ENCODE measurements around the gene NES.

DNA sequence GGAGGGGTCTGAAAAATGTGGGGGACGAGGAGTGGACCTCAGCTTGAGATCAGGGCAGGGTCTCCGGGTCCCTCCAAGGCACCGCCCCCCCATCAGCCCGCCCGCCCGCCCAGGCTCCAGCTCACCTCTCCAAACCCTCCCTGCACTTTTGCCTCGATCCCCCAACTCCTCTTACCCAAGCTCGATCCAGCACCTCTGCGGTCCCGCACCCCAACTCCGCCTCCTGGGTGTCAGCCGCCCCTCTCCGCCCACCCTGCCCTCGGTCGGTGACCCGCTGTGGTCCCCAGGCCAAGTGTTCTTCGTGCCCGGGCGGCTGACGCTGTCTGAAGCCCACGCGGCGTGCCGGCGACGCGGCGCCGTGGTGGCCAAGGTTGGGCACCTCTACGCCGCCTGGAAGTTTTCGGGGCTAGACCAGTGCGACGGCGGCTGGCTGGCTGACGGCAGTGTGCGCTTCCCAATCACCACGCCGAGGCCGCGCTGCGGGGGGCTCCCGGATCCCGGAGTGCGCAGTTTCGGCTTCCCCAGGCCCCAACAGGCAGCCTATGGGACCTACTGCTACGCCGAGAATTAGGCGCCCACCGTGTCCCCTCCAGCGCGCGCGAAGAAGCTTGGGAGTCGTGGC, 52.3 kb downstream of the NES start:
- no peak for TF ChIP-seq POLR2A (IDR thresholded peaks at IDR 0.05)
- TF ChIP-seq, protein P1, sequence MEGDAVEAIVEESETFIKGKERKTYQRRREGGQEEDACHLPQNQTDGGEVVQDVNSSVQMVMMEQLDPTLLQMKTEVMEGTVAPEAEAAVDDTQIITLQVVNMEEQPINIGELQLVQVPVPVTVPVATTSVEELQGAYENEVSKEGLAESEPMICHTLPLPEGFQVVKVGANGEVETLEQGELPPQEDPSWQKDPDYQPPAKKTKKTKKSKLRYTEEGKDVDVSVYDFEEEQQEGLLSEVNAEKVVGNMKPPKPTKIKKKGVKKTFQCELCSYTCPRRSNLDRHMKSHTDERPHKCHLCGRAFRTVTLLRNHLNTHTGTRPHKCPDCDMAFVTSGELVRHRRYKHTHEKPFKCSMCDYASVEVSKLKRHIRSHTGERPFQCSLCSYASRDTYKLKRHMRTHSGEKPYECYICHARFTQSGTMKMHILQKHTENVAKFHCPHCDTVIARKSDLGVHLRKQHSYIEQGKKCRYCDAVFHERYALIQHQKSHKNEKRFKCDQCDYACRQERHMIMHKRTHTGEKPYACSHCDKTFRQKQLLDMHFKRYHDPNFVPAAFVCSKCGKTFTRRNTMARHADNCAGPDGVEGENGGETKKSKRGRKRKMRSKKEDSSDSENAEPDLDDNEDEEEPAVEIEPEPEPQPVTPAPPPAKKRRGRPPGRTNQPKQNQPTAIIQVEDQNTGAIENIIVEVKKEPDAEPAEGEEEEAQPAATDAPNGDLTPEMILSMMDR (IDR thresholded peaks at IDR 0.05), result no peak
- no peak for TF ChIP-seq EP300 (IDR thresholded peaks at IDR 0.05)
- no peak for TF ChIP-seq POLR2AphosphoS5 (IDR thresholded peaks at IDR 0.05)
